ENCODE results near the gene CC2D1A.

GRCh38 chr19:13888281-13888680 lies 17.7 kb upstream of the CC2D1A start:
- TF ChIP-seq, protein P1, sequence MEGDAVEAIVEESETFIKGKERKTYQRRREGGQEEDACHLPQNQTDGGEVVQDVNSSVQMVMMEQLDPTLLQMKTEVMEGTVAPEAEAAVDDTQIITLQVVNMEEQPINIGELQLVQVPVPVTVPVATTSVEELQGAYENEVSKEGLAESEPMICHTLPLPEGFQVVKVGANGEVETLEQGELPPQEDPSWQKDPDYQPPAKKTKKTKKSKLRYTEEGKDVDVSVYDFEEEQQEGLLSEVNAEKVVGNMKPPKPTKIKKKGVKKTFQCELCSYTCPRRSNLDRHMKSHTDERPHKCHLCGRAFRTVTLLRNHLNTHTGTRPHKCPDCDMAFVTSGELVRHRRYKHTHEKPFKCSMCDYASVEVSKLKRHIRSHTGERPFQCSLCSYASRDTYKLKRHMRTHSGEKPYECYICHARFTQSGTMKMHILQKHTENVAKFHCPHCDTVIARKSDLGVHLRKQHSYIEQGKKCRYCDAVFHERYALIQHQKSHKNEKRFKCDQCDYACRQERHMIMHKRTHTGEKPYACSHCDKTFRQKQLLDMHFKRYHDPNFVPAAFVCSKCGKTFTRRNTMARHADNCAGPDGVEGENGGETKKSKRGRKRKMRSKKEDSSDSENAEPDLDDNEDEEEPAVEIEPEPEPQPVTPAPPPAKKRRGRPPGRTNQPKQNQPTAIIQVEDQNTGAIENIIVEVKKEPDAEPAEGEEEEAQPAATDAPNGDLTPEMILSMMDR (IDR thresholded peaks at IDR 0.05; ENCODE audit: insufficient read depth, low read depth, low read length) = no peak
- no peak for TF ChIP-seq EZH2 (IDR thresholded peaks at IDR 0.05; ENCODE audit: insufficient read depth, low read length)

All from astrocyte (in vitro differentiated cells and primary cell).